Measurements from ENCODE around the gene CEACAM20.
"Not testable (repeated sequence)": the region's sequence is repeated elsewhere in the genome, so short reads cannot be mapped to it uniquely, and the experiment has no call there.

The CEACAM20 gene

GRCh38 chr19:44529536-44529935, at the start of gene CEACAM20:
CEACAM20 (minus strand) TSS chr19:44529675; CDS start chr19:44529509, 166 bp downstream.
- no peak for DNase-seq

- no peak for DNase-seq
These were observed 48.0 kb upstream of the CEACAM20 start for GRCh38 chr19:44577566-44577874.

- peak; percentile 23 to 56 (median 43) for DNase-seq
These were observed 47.5 kb upstream of the CEACAM20 start for GRCh38 chr19:44576843-44577565.

- DNase-seq, result no peak
These were observed 45.7 kb upstream of the CEACAM20 start for GRCh38 chr19:44575116-44575700.

- no peak for DNase-seq
These were observed 44.9 kb upstream of the CEACAM20 start for GRCh38 chr19:44574186-44574950.

- no peak for DNase-seq
These were observed 44.2 kb upstream of the CEACAM20 start for GRCh38 chr19:44573627-44574026.

- DNase-seq, result no peak
These were observed 43.7 kb upstream of the CEACAM20 start for GRCh38 chr19:44573183-44573582.

GRCh38 chr19:44572581-44572900, 43.1 kb upstream of the CEACAM20 start:
- DNase-seq, result peak in 2 of 3 donors; percentile 22 to 52

GRCh38 chr19:44571830-44572580, 42.5 kb upstream of the CEACAM20 start:
- DNase-seq, result no peak

GRCh38 chr19:44570984-44571684, 41.7 kb upstream of the CEACAM20 start:
- DNase-seq, result peak; percentile 92 to 94 (median 92)

- DNase-seq, result no peak
These were observed 41.1 kb upstream of the CEACAM20 start for GRCh38 chr19:44570603-44570983.

- no peak for DNase-seq
These were observed 38.3 kb upstream of the CEACAM20 start for GRCh38 chr19:44567745-44568144.

GRCh38 chr19:44566984-44567383, 37.5 kb upstream of the CEACAM20 start:
- no peak for DNase-seq

- not testable (repeated sequence) for DNase-seq
These were observed 33.7 kb upstream of the CEACAM20 start for GRCh38 chr19:44563086-44563655.

- DNase-seq, result no peak
These were observed 28.5 kb upstream of the CEACAM20 start for GRCh38 chr19:44557933-44558332.

GRCh38 chr19:44554641-44555246, 25.3 kb upstream of the CEACAM20 start:
- DNase-seq, result no peak

- DNase-seq, result no peak
These were observed 24.1 kb upstream of the CEACAM20 start for GRCh38 chr19:44553478-44554171.

GRCh38 chr19:44552324-44552723, 22.8 kb upstream of the CEACAM20 start:
- DNase-seq, result peak; percentile 62 to 72 (median 72)

GRCh38 chr19:44551850-44552249, 22.4 kb upstream of the CEACAM20 start:
- DNase-seq, result no peak

GRCh38 chr19:44550976-44551375, 21.5 kb upstream of the CEACAM20 start:
- DNase-seq, result not testable (repeated sequence)

GRCh38 chr19:44549507-44549906, 20.0 kb upstream of the CEACAM20 start:
- no peak for DNase-seq
